Natural killer cell treated with Interleukin-12 subunit alpha and Interleukin-12 subunit beta and Interleukin-15 and Interleukin-18, amount 100 ng/mL, for 72 hours (primary cell): ENCODE measurements around the gene GSPT1. TPM values are rescaled to one million over a fixed set of nuclear protein-coding genes. Genes with fewer than 3 reads are reported as not detected.

ENCODE experiments used
- ATAC-seq, 2 donors: fragments of 150-1000 bp; cut with Tn5 transposase in 1 of 2; sonication (Bioruptor Pico), chemical (Tn5 transposase) in 1 of 2; 2 replicates each; pipeline ENCODE4 v1.10.0; 2021
- DNase-seq: peaks from one replicate; pipeline ENCODE4 v3.0.0; 2022; ENCODE audit warnings: low spot score
- H3K27ac Mint-ChIP-seq, 2 donors: 1 replicate in 1 of 2; 2 replicates in 1 of 2; pipeline ENCODE4 v1.8.0; 2022; ENCODE audit warnings: mixed read lengths in 2 of 2, mild to moderate bottlenecking in 1 of 2, moderate library complexity in 1 of 2
- H3K27me3 Mint-ChIP-seq, 2 donors: 1 replicate in 1 of 2; 2 replicates in 1 of 2; pipeline ENCODE4 v1.8.0; 2022; ENCODE audit warnings: mixed read lengths in 2 of 2
- H3K36me3 Mint-ChIP-seq: one replicate; pipeline ENCODE4 v1.8.0; 2022; ENCODE audit warnings: mixed read lengths
- H3K4me1 Mint-ChIP-seq, 2 donors: 1 replicate in 1 of 2; 2 replicates in 1 of 2; pipeline ENCODE4 v1.8.0; 2022; ENCODE audit warnings: low read depth in 2 of 2, mixed read lengths in 2 of 2, mild to moderate bottlenecking in 1 of 2
- H3K4me3 Mint-ChIP-seq: one replicate; pipeline ENCODE4 v1.8.0; 2022; ENCODE audit warnings: mixed read lengths
- H3K9me3 Mint-ChIP-seq: 2 replicates; pipeline ENCODE4 v1.8.0; 2022; ENCODE audit warnings: mixed read lengths
- total RNA-seq, 2 donors: library from RNA; stranded (reverse); gene quantifications; one replicate each; pipeline ENCODE4 v1.2.3, GENCODE V29; 2022

The GSPT1 gene
- total RNA-seq, 2 donors from 2014 or later, result 127 to 175 TPM

- Mint-ChIP-seq H3K9me3 (no peaks in the 10 kb centered on the region), H3K27ac (peak overlapping the region; percentile 14 to 64), H3K4me3 (peak overlapping the region; percentile 6), H3K36me3 (peaks cover 12% of the 10 kb centered on the region), H3K27me3 (no peaks in the 10 kb centered on the region), H3K4me1 (peaks cover 31 to 39% of the 10 kb centered on the region in 2 donors)
- DNase-seq (no peak), ATAC-seq (peak in 1 of 2 donors; percentile 57)
Observed at GRCh38 chr16:11896486-11897176, 19.1 kb downstream of the GSPT1 start.

GRCh38 chr16:11893571-11893970 is 22.2 kb downstream of the GSPT1 start:
- ATAC-seq, result peak; percentile 17 to 28
- Mint-ChIP-seq H3K9me3 (no peaks in the 10 kb centered on the region), H3K36me3 (peaks cover 12% of the 10 kb centered on the region), H3K4me3 (no peak overlapping the region), H3K27me3 (no peaks in the 10 kb centered on the region), H3K4me1 (peaks cover 12 to 19% of the 10 kb centered on the region in 2 donors), H3K27ac (no peak overlapping the region)
- DNase-seq, result no peak

GRCh38 chr16:11892761-11893160 is 23.0 kb downstream of the GSPT1 start:
- H3K36me3 Mint-ChIP-seq, result peaks cover 12% of the 10 kb centered on the region
- H3K27ac Mint-ChIP-seq, result no peak overlapping the region
- ATAC-seq, result no peak
- peaks cover 8 to 14% of the 10 kb centered on the region in 2 donors for H3K4me1 Mint-ChIP-seq
- H3K4me3 Mint-ChIP-seq, result no peak overlapping the region
- DNase-seq, result no peak
- no peaks in the 10 kb centered on the region for H3K27me3 Mint-ChIP-seq
- no peaks in the 10 kb centered on the region for H3K9me3 Mint-ChIP-seq

- Mint-ChIP-seq H3K36me3 (peaks cover 15% of the 10 kb centered on the region), H3K9me3 (no peaks in the 10 kb centered on the region), H3K27me3 (no peaks in the 10 kb centered on the region), H3K4me3 (no peak overlapping the region), H3K4me1 (peaks cover 4 to 5% of the 10 kb centered on the region in 2 donors), H3K27ac (no peak overlapping the region)
- no peak for DNase-seq
- no peak for ATAC-seq
Observed at GRCh38 chr16:11890231-11890965, 25.4 kb downstream of the GSPT1 start.

- DNase-seq, result no peak
- ATAC-seq, result no peak
- Mint-ChIP-seq H3K4me3 (no peak overlapping the region), H3K27ac (peak overlapping the region in 1 of 2 donors; percentile 18), H3K4me1 (no peaks in the 10 kb centered on the region), H3K36me3 (peaks cover 10% of the 10 kb centered on the region), H3K27me3 (no peaks in the 10 kb centered on the region), H3K9me3 (no peaks in the 10 kb centered on the region)
Observed at GRCh38 chr16:11886881-11887280, 28.9 kb downstream of the GSPT1 start.

GRCh38 chr16:11884035-11884434 is 31.7 kb downstream of the GSPT1 start:
- Mint-ChIP-seq H3K9me3 (no peaks in the 10 kb centered on the region), H3K27me3 (no peaks in the 10 kb centered on the region), H3K36me3 (peaks cover 10% of the 10 kb centered on the region), H3K27ac (no peak overlapping the region), H3K4me3 (no peak overlapping the region), H3K4me1 (no peaks in the 10 kb centered on the region)
- DNase-seq (no peak), ATAC-seq (no peak)

GRCh38 chr16:11880007-11880406 is 35.7 kb downstream of the GSPT1 start:
- Mint-ChIP-seq H3K27me3 (no peaks in the 10 kb centered on the region), H3K9me3 (no peaks in the 10 kb centered on the region), H3K36me3 (peaks cover 2% of the 10 kb centered on the region), H3K4me3 (no peak overlapping the region), H3K4me1 (no peaks in the 10 kb centered on the region), H3K27ac (peak overlapping the region in 1 of 2 donors; percentile 22)
- DNase-seq, result no peak
- no peak for ATAC-seq

GRCh38 chr16:11877374-11877773 is 38.4 kb downstream of the GSPT1 start:
- no peak overlapping the region for H3K27ac Mint-ChIP-seq
- ATAC-seq, result no peak
- no peak for DNase-seq
- H3K36me3 Mint-ChIP-seq, result peaks cover 11% of the 10 kb centered on the region
- H3K4me3 Mint-ChIP-seq, result no peak overlapping the region
- no peaks in the 10 kb centered on the region for H3K9me3 Mint-ChIP-seq
- no peaks in the 10 kb centered on the region for H3K27me3 Mint-ChIP-seq
- H3K4me1 Mint-ChIP-seq, result no peaks in the 10 kb centered on the region

- no peak overlapping the region for H3K27ac Mint-ChIP-seq
- DNase-seq, result no peak
- no peak overlapping the region for H3K4me3 Mint-ChIP-seq
- no peaks in the 10 kb centered on the region for H3K27me3 Mint-ChIP-seq
- H3K4me1 Mint-ChIP-seq, result no peaks in the 10 kb centered on the region
- ATAC-seq, result no peak
- no peaks in the 10 kb centered on the region for H3K9me3 Mint-ChIP-seq
- peaks cover 12% of the 10 kb centered on the region for H3K36me3 Mint-ChIP-seq
Observed at GRCh38 chr16:11876306-11876705, 39.5 kb downstream of the GSPT1 start.

- Mint-ChIP-seq H3K4me1 (no peaks in the 10 kb centered on the region), H3K27ac (no peak overlapping the region), H3K9me3 (no peaks in the 10 kb centered on the region), H3K36me3 (peaks cover 12% of the 10 kb centered on the region), H3K4me3 (no peak overlapping the region), H3K27me3 (no peaks in the 10 kb centered on the region)
- no peak for DNase-seq
- no peak for ATAC-seq
Observed at GRCh38 chr16:11875721-11876120, 40.0 kb downstream of the GSPT1 start.

- no peak for DNase-seq
- H3K27me3 Mint-ChIP-seq, result no peaks in the 10 kb centered on the region
- H3K9me3 Mint-ChIP-seq, result no peaks in the 10 kb centered on the region
- peaks cover 0 to 6% of the 10 kb centered on the region in 2 donors for H3K4me1 Mint-ChIP-seq
- peaks cover 12% of the 10 kb centered on the region for H3K36me3 Mint-ChIP-seq
- H3K4me3 Mint-ChIP-seq, result no peak overlapping the region
- no peak overlapping the region for H3K27ac Mint-ChIP-seq
- no peak for ATAC-seq
Observed at GRCh38 chr16:11871193-11871592, 44.6 kb downstream of the GSPT1 start.

- no peak overlapping the region for H3K4me3 Mint-ChIP-seq
- H3K27ac Mint-ChIP-seq, result no peak overlapping the region
- H3K27me3 Mint-ChIP-seq, result no peaks in the 10 kb centered on the region
- H3K4me1 Mint-ChIP-seq, result peaks cover 0 to 6% of the 10 kb centered on the region in 2 donors
- ATAC-seq (no peak), DNase-seq (no peak)
- peaks cover 12% of the 10 kb centered on the region for H3K36me3 Mint-ChIP-seq
- H3K9me3 Mint-ChIP-seq, result no peaks in the 10 kb centered on the region
Observed at GRCh38 chr16:11870399-11870798, 45.4 kb downstream of the GSPT1 start.

GRCh38 chr16:11869353-11870228 is 46.2 kb downstream of the GSPT1 start:
- H3K9me3 Mint-ChIP-seq, result no peaks in the 10 kb centered on the region
- H3K27me3 Mint-ChIP-seq, result no peaks in the 10 kb centered on the region

More at GRCh38 chr16:11869353-11870228, 46.2 kb downstream of the GSPT1 start:
- ATAC-seq (no peak), DNase-seq (no peak)
- Mint-ChIP-seq H3K4me3 (no peak overlapping the region), H3K27ac (no peak overlapping the region), H3K36me3 (peaks cover 6% of the 10 kb centered on the region), H3K4me1 (peaks cover 0 to 7% of the 10 kb centered on the region in 2 donors)
